NCI-H1092 treated with DMSO at 0.1 percent for 48 hours (cell line): ENCODE measurements around the gene WBP2.

Experiments used
- DNase-seq: peaks from one replicate; lab custom pipeline; 2025; lab: John Stamatoyannopoulos, UW

The WBP2 gene

GRCh38 chr17:75855310-75856061 lies at the start of gene WBP2:
Gene WBP2 (minus strand): TSS chr17:75855335. CDS start chr17:75855297, 38 bp downstream.
- peak; percentile 100 for DNase-seq

- no peak for DNase-seq
Measured at GRCh38 chr17:75902406-75902805, 47.3 kb upstream of the WBP2 start.

GRCh38 chr17:75901727-75902126 lies 46.6 kb upstream of the WBP2 start:
- DNase-seq: no peak

- DNase-seq: no peak
Measured at GRCh38 chr17:75900691-75901533, 45.8 kb upstream of the WBP2 start.

- DNase-seq: no peak
Measured at GRCh38 chr17:75899767-75900468, 44.8 kb upstream of the WBP2 start.

- no peak for DNase-seq
Measured at GRCh38 chr17:75899353-75899752, 44.2 kb upstream of the WBP2 start.

- DNase-seq: no peak
Measured at GRCh38 chr17:75898791-75899190, 43.7 kb upstream of the WBP2 start.

- DNase-seq: no peak
Measured at GRCh38 chr17:75898065-75898464, 42.9 kb upstream of the WBP2 start.

GRCh38 chr17:75897160-75898019 lies 42.3 kb upstream of the WBP2 start:
- no peak for DNase-seq

GRCh38 chr17:75896415-75897159 lies 41.5 kb upstream of the WBP2 start, which contains the start of gene TRIM65:
Gene TRIM65 (minus strand): TSS chr17:75896951. CDS start chr17:75896937, 14 bp downstream.
- peak; percentile 52 for DNase-seq

GRCh38 chr17:75895370-75896155 lies 40.4 kb upstream of the WBP2 start:
- DNase-seq: no peak

- no peak for DNase-seq
Measured at GRCh38 chr17:75894049-75894733, 39.1 kb upstream of the WBP2 start.

GRCh38 chr17:75893305-75894048 lies 38.3 kb upstream of the WBP2 start:
- no peak for DNase-seq

- DNase-seq: no peak
Measured at GRCh38 chr17:75892556-75893224, 37.6 kb upstream of the WBP2 start.

GRCh38 chr17:75891605-75892555 lies 36.7 kb upstream of the WBP2 start:
- no peak for DNase-seq

- no peak for DNase-seq
Measured at GRCh38 chr17:75891022-75891604, 36.0 kb upstream of the WBP2 start.
